GM19452 (cell line): ENCODE measurements around the gene COL11A1.
"Not testable (repeated sequence)": the region's sequence is repeated elsewhere in the genome, so short reads cannot be mapped to it uniquely, and the experiment has no call there.

ENCODE experiments used
- ATAC-seq: cut with Tn5 transposase; IDR thresholded peaks from one replicate; pipeline ENCODE4 v1.9.1; 2021; ENCODE audit not compliant: unreplicated experiment

Gene COL11A1

GRCh38 chr1:103084181-103084580 lies 24.1 kb downstream of the COL11A1 start:
- no peak for ATAC-seq

- ATAC-seq: no peak
Measured at GRCh38 chr1:103075316-103076000, 32.9 kb downstream of the COL11A1 start.

- no peak for ATAC-seq
Measured at GRCh38 chr1:103074224-103074623, 34.1 kb downstream of the COL11A1 start.

GRCh38 chr1:103069201-103069600 lies 39.1 kb downstream of the COL11A1 start:
- no peak for ATAC-seq

- ATAC-seq: no peak
Measured at GRCh38 chr1:103063921-103064320, 44.4 kb downstream of the COL11A1 start.

GRCh38 chr1:103058391-103058790 lies 49.9 kb downstream of the COL11A1 start:
- ATAC-seq: no peak

GRCh38 chr1:103056423-103056822 lies 51.9 kb downstream of the COL11A1 start:
- no peak for ATAC-seq

GRCh38 chr1:103028110-103028509 lies 80.2 kb downstream of the COL11A1 start:
- ATAC-seq: not testable (repeated sequence)

- no peak for ATAC-seq
Measured at GRCh38 chr1:103025858-103026409, 82.4 kb downstream of the COL11A1 start.

GRCh38 chr1:103024051-103024450 lies 84.3 kb downstream of the COL11A1 start:
- no peak for ATAC-seq

GRCh38 chr1:103002005-103002404 lies 106.3 kb downstream of the COL11A1 start:
- no peak for ATAC-seq

GRCh38 chr1:102978874-102979273 lies 129.4 kb downstream of the COL11A1 start:
- ATAC-seq: no peak

GRCh38 chr1:102977292-102977691 lies 131.0 kb downstream of the COL11A1 start:
- no peak for ATAC-seq

GRCh38 chr1:102970496-102971078 lies 137.7 kb downstream of the COL11A1 start:
- ATAC-seq: peak; percentile 55

GRCh38 chr1:102967786-102968185 lies 140.5 kb downstream of the COL11A1 start:
- ATAC-seq: no peak

GRCh38 chr1:102961549-102961948 lies 146.8 kb downstream of the COL11A1 start:
- no peak for ATAC-seq

- ATAC-seq: no peak
Measured at GRCh38 chr1:102954576-102954975, 153.7 kb downstream of the COL11A1 start.

- no peak for ATAC-seq
Measured at GRCh38 chr1:102952400-102952799, 155.9 kb downstream of the COL11A1 start.

GRCh38 chr1:102942324-102942723 lies 166.0 kb downstream of the COL11A1 start:
- no peak for ATAC-seq

GRCh38 chr1:102941366-102941947 lies 166.9 kb downstream of the COL11A1 start:
- no peak for ATAC-seq

GRCh38 chr1:102937401-102937800 lies 170.9 kb downstream of the COL11A1 start:
- no peak for ATAC-seq

- ATAC-seq: not testable (repeated sequence)
Measured at GRCh38 chr1:102933362-102933761, 175.0 kb downstream of the COL11A1 start.
